Liver (tissue), 9 donors: ENCODE data around the gene CEMIP. TPM values are rescaled to one million over a fixed set of nuclear protein-coding genes. Genes with fewer than 3 reads are reported as not detected.

Experiments
- DNase-seq: peaks from one replicate; pipeline ENCODE4 v3.0.0-alpha.2; 2017; ENCODE audit warnings: low spot score
- H3K27ac ChIP-seq, 2 donors: one replicate each; pipeline ENCODE4 v1.7.0; 2013; ENCODE audit warnings: inconsistent platforms in 2 of 2, low read length in 2 of 2, control low read depth in 1 of 2, low read depth in 1 of 2, mild to moderate bottlenecking in 1 of 2
- H3K27me3 ChIP-seq, 4 donors: one replicate each; pipeline versions ENCODE4 v1.6.1 to v1.7.0; 2013; ENCODE audit warnings: low read length in 3 of 4, inconsistent platforms in 1 of 4, mild to moderate bottlenecking in 1 of 4, moderate library complexity in 1 of 4; ENCODE audit not compliant: control insufficient read depth in 4 of 4, insufficient read depth in 4 of 4
- H3K36me3 ChIP-seq, 4 donors: one replicate each; pipeline versions ENCODE4 v1.6.1 to v1.7.0; 2013; ENCODE audit warnings: low read length in 3 of 4, mild to moderate bottlenecking in 3 of 4, low read depth in 1 of 4, moderate library complexity in 1 of 4; ENCODE audit not compliant: control insufficient read depth in 4 of 4, insufficient read depth in 3 of 4
- H3K4me1 ChIP-seq, 4 donors: one replicate each; pipeline versions ENCODE4 v1.6.1 to v1.7.0; 2013; ENCODE audit warnings: low read length in 3 of 4, mild to moderate bottlenecking in 3 of 4, moderate library complexity in 1 of 4; ENCODE audit not compliant: control insufficient read depth in 4 of 4, insufficient read depth in 4 of 4
- H3K4me3 ChIP-seq, 3 donors: one replicate each; pipeline versions ENCODE4 v1.6.1 to v1.7.0; 2013; ENCODE audit warnings: low read length in 3 of 3, control low read depth in 1 of 3, low read depth in 1 of 3, mild to moderate bottlenecking in 1 of 3
- H3K9ac ChIP-seq, 2 donors: one replicate each; pipeline ENCODE4 v1.7.0; 2013; ENCODE audit warnings: low read length in 2 of 2, mild to moderate bottlenecking in 2 of 2, moderate library complexity in 2 of 2, control low read depth in 1 of 2, low read depth in 1 of 2
- H3K9me3 ChIP-seq, 4 donors: one replicate each; pipeline versions ENCODE4 v1.6.1 to v1.7.0; 2013; ENCODE audit warnings: low read length in 3 of 4; ENCODE audit not compliant: control insufficient read depth in 4 of 4
- EGR1 ChIP-seq, 2 donors: IDR thresholded peaks; 2 replicates each; pipeline ENCODE4 v1.6.1; 2016 to 2018; ENCODE audit warnings: antibody characterized with exemption in 2 of 2, low read depth in 2 of 2
- FOXA1 ChIP-seq: IDR thresholded peaks from 2 replicates; pipeline ENCODE4 v1.6.1; 2016; ENCODE audit warnings: antibody characterized with exemption
- FOXA2 ChIP-seq: IDR thresholded peaks from 2 replicates; pipeline ENCODE4 v1.6.1; 2016; ENCODE audit warnings: antibody characterized with exemption
- GABPA ChIP-seq, 2 donors: IDR thresholded peaks in 1 of 2; conservative IDR thresholded peaks in 1 of 2; 2 replicates each; pipeline ENCODE4 v1.6.1; 2016; ENCODE audit warnings: antibody characterized with exemption in 2 of 2, mild to moderate bottlenecking in 1 of 2, moderate library complexity in 1 of 2
- HNF4A ChIP-seq, 2 donors: conservative IDR thresholded peaks; 2 replicates each; pipeline ENCODE4 v1.6.1; 2016; ENCODE audit warnings: antibody characterized with exemption in 2 of 2, mild to moderate bottlenecking in 2 of 2
- HNF4G ChIP-seq: IDR thresholded peaks from 2 replicates; pipeline ENCODE4 v1.6.1; 2016; ENCODE audit warnings: antibody characterized with exemption
- JUND ChIP-seq, 2 donors: IDR thresholded peaks; 2 replicates each; pipeline ENCODE4 v1.6.1; 2016; ENCODE audit warnings: antibody characterized with exemption in 2 of 2
- NR2F2 ChIP-seq: IDR thresholded peaks from 2 replicates; pipeline ENCODE4 v1.6.1; 2016; ENCODE audit warnings: antibody characterized with exemption
- RAD21 ChIP-seq, 2 donors: IDR thresholded peaks; 2 replicates each; pipeline ENCODE4 v1.6.1; 2016; ENCODE audit warnings: antibody characterized with exemption in 2 of 2, mild to moderate bottlenecking in 2 of 2
- RXRA ChIP-seq, 2 donors: IDR thresholded peaks; 2 replicates each; pipeline ENCODE4 v1.6.1; 2017 to 2018; ENCODE audit warnings: antibody characterized with exemption in 2 of 2, mild to moderate bottlenecking in 1 of 2
- SP1 ChIP-seq: IDR thresholded peaks from 2 replicates; pipeline ENCODE4 v1.6.1; 2018; ENCODE audit warnings: antibody characterized with exemption, mild to moderate bottlenecking
- TAF1 ChIP-seq: conservative IDR thresholded peaks from 2 replicates; pipeline ENCODE4 v1.6.1; 2016; ENCODE audit warnings: antibody characterized with exemption, mild to moderate bottlenecking
- YY1 ChIP-seq: IDR thresholded peaks from 2 replicates; pipeline ENCODE4 v1.6.1; 2016; ENCODE audit warnings: antibody characterized with exemption, mild to moderate bottlenecking
- WGBS: extraction: QIAGEN DNeasy Blood & Tissue Kit; methylation state at CpG from one replicate; pipeline ENCODE4 v1.1.7; 2013; 5-methylcytosine and 5-hydroxymethylcytosine counted together
- polyA plus RNA-seq, 2 donors: library from polyadenylated mRNA; stranded (reverse) in 1 of 2; unstranded in 1 of 2; fragments of 200-250 nt in 1 of 2; fragments of >200 nt in 1 of 2; fragmentation: Nextera tagmentation in 1 of 2; extraction: Ambion mirVana in 1 of 2; gene quantifications; one replicate each; pipeline versions ENCODE4 v1.2.1 to v1.2.3, GENCODE V29; 2013 to 2015
- total RNA-seq, 2 donors: library from RNA; depleted of rRNA; stranded (reverse); fragments of >200 nt; gene quantifications; one replicate each; pipeline ENCODE4 v1.2.3, GENCODE V29; 2014
- TF ChIP-seq, protein P1 (sequence below): fragments of 150-350 bp; IDR thresholded peaks from 2 replicates; pipeline ENCODE4 v1.5.1; 2017; ENCODE audit warnings: improper control_type of control experiment, low read depth, low read length; ENCODE audit not compliant: missing input control
- TF ChIP-seq, protein P2 (sequence below): IDR thresholded peaks from 2 replicates; pipeline ENCODE4 v1.6.1; 2016; ENCODE audit warnings: antibody characterized with exemption, mild to moderate bottlenecking
- TF ChIP-seq, protein P3 (sequence below): IDR thresholded peaks from 2 replicates; pipeline ENCODE4 v1.6.1; 2016; ENCODE audit warnings: antibody characterized with exemption
- TF ChIP-seq, protein P4 (sequence below): IDR thresholded peaks from 2 replicates; pipeline ENCODE4 v1.6.1; 2016; ENCODE audit warnings: antibody characterized with exemption
- TF ChIP-seq, protein P5 (sequence below): IDR thresholded peaks from 2 replicates; pipeline ENCODE4 v1.6.1; 2016; ENCODE audit warnings: antibody characterized with exemption
- donor health status: healthy.
- donor health status: healthy.
- donor health status: healthy.
- donor health status: healthy.
- donor health status: healthy.

Gene CEMIP
- total and polyA plus RNA-seq, 4 donors: under 0.01 to 0.89 (median 0.21) TPM

DNA sequence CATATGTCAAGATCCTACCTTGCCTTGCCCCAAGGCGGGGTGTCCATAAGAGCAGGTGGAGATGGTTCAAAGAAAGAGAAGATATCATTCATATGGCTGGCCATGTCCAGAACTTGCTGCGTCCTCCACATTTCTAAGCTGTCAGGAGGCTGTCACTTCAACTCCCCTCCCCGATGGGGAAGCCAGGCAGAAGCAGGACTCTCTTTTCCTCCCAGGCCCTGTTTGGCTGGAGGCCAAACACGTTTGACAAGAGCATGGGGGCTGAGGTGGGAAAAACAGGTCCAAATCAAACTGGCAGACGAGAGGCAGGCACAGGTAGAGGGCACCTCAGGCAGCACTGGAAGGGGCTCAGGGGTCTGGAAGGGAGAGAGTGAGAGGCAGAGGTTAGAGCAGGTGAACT is 172.8 kb downstream of the CEMIP start:
- Histone ChIP-seq H3K4me3 (no peak overlapping the region), H3K4me1 (peaks cover 0 to 2% (median 0%) of the 10 kb centered on the region in 4 donors), H3K9ac (no peak overlapping the region), H3K36me3 (peaks cover 3 to 59% (median 28%) of the 10 kb centered on the region in 4 donors), H3K27ac (no peak overlapping the region), H3K9me3 (no peaks in the 10 kb centered on the region), H3K27me3 (no peaks in the 10 kb centered on the region)
- 78% methylated on average over 5 of the region's 5 CpGs for WGBS
- DNase-seq: no peak
- TF ChIP-seq SP1 (no peak), EGR1 (IDR thresholded peaks at IDR 0.05; ENCODE audit: low read depth in 2 of 2) (no peak), RXRA (IDR thresholded peaks at IDR 0.05) (no peak), HNF4A (conservative IDR thresholded peaks at IDR 0.05) (no peak), RAD21 (IDR thresholded peaks at IDR 0.05) (no peak), JUND (IDR thresholded peaks at IDR 0.05) (no peak), FOXA1 (no peak), NR2F2 (no peak), HNF4G (no peak), FOXA2 (no peak), YY1 (no peak), GABPA (IDR thresholded peaks at IDR 0.05 in 1 of 2, conservative IDR thresholded peaks at IDR 0.05 in 1 of 2) (no peak), TAF1 (no peak)
- TF ChIP-seq, protein P1, sequence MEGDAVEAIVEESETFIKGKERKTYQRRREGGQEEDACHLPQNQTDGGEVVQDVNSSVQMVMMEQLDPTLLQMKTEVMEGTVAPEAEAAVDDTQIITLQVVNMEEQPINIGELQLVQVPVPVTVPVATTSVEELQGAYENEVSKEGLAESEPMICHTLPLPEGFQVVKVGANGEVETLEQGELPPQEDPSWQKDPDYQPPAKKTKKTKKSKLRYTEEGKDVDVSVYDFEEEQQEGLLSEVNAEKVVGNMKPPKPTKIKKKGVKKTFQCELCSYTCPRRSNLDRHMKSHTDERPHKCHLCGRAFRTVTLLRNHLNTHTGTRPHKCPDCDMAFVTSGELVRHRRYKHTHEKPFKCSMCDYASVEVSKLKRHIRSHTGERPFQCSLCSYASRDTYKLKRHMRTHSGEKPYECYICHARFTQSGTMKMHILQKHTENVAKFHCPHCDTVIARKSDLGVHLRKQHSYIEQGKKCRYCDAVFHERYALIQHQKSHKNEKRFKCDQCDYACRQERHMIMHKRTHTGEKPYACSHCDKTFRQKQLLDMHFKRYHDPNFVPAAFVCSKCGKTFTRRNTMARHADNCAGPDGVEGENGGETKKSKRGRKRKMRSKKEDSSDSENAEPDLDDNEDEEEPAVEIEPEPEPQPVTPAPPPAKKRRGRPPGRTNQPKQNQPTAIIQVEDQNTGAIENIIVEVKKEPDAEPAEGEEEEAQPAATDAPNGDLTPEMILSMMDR: no peak
- TF ChIP-seq, protein P2, sequence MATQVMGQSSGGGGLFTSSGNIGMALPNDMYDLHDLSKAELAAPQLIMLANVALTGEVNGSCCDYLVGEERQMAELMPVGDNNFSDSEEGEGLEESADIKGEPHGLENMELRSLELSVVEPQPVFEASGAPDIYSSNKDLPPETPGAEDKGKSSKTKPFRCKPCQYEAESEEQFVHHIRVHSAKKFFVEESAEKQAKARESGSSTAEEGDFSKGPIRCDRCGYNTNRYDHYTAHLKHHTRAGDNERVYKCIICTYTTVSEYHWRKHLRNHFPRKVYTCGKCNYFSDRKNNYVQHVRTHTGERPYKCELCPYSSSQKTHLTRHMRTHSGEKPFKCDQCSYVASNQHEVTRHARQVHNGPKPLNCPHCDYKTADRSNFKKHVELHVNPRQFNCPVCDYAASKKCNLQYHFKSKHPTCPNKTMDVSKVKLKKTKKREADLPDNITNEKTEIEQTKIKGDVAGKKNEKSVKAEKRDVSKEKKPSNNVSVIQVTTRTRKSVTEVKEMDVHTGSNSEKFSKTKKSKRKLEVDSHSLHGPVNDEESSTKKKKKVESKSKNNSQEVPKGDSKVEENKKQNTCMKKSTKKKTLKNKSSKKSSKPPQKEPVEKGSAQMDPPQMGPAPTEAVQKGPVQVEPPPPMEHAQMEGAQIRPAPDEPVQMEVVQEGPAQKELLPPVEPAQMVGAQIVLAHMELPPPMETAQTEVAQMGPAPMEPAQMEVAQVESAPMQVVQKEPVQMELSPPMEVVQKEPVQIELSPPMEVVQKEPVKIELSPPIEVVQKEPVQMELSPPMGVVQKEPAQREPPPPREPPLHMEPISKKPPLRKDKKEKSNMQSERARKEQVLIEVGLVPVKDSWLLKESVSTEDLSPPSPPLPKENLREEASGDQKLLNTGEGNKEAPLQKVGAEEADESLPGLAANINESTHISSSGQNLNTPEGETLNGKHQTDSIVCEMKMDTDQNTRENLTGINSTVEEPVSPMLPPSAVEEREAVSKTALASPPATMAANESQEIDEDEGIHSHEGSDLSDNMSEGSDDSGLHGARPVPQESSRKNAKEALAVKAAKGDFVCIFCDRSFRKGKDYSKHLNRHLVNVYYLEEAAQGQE: no peak
- TF ChIP-seq, protein P3, sequence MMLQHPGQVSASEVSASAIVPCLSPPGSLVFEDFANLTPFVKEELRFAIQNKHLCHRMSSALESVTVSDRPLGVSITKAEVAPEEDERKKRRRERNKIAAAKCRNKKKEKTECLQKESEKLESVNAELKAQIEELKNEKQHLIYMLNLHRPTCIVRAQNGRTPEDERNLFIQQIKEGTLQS: no peak
- TF ChIP-seq, protein P4, sequence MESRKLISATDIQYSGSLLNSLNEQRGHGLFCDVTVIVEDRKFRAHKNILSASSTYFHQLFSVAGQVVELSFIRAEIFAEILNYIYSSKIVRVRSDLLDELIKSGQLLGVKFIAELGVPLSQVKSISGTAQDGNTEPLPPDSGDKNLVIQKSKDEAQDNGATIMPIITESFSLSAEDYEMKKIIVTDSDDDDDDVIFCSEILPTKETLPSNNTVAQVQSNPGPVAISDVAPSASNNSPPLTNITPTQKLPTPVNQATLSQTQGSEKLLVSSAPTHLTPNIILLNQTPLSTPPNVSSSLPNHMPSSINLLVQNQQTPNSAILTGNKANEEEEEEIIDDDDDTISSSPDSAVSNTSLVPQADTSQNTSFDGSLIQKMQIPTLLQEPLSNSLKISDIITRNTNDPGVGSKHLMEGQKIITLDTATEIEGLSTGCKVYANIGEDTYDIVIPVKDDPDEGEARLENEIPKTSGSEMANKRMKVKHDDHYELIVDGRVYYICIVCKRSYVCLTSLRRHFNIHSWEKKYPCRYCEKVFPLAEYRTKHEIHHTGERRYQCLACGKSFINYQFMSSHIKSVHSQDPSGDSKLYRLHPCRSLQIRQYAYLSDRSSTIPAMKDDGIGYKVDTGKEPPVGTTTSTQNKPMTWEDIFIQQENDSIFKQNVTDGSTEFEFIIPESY: no peak
- TF ChIP-seq, protein P5, sequence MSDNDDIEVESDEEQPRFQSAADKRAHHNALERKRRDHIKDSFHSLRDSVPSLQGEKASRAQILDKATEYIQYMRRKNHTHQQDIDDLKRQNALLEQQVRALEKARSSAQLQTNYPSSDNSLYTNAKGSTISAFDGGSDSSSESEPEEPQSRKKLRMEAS: no peak
